NCI-H1105 (cell line): ENCODE data around the gene CERS3.

Experiments
- DNase-seq: peaks from one replicate; lab custom pipeline; 2025; lab: John Stamatoyannopoulos, UW

The CERS3 gene

GRCh38 chr15:100383302-100384107 is 145.2 kb downstream of the CERS3 start:
- DNase-seq = no peak

DNA sequence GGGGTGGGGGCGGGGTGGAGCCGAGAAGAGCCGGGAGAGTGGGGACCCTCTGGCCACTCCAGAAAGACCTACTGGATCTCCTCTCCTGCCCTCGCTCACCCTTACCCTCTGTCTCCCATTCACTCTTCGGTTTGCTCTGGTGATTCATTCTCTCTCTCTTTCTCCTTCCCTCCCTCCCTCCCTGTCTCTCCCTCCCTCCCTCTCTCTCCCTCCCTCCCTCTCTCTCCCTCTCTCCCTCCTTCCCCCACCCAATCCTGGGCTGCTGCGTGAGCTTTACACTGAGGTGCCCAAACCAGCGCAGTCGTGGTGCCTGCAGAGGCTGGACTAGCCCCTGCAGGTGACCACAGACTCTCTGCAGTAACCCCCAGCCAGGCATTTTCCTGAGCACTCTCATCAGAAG is 154.8 kb downstream of the CERS3 start:
- no peak for DNase-seq

GRCh38 chr15:100373120-100373896 is 155.4 kb downstream of the CERS3 start:
- DNase-seq = no peak

- DNase-seq = no peak
These were observed 156.0 kb downstream of the CERS3 start for GRCh38 chr15:100372739-100373119.

DNA sequence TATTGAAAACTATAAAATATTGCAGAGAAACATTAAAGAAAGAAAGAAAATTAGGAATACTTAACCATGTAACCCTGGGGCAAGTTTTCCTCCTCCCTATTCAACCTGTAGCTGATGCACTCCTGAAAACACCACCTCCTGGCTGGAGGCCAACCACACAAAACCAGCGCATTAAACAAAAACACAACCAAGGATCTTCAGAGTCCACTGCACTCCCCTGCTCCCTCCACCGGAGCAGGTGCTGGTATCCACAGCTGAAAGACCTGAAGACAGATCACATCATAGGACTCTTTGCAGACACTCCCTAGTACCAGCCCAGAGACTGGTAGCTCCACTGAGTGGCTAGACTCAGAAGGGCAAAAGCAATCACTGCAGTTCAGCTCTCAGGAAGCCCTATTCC is 173.4 kb downstream of the CERS3 start:
- no peak for DNase-seq

DNA sequence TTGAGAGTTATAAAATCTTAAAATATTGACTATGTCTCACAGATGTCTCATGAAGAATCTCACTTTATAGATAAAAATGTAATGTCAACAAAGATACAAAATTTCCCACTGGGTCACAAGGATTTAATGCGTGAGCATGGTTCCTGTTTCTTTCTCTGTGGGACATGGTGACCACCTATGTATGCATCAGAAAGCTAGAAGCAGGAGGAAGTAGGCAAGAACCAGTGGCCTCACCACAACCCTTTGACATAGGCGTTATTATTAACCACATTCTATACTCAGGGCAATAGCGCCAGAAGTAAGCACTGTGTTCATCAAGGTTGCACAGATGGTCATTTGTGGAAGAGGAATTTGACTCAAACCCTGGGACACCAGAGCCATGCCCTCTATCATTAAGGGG is 175.3 kb downstream of the CERS3 start:
- DNase-seq = no peak

GRCh38 chr15:100350434-100351226 is 178.1 kb downstream of the CERS3 start:
- DNase-seq = no peak
